VCaP (cell line): ENCODE measurements around the gene LECT2.

ENCODE experiments used
- H3K27ac ChIP-seq: fragments of 450-650 bp; 2 replicates; pipeline ENCODE4 v1.5.1; 2017
- TF ChIP-seq, protein P1 (sequence below): fragments of 450-650 bp; conservative IDR thresholded peaks from 2 replicates; pipeline ENCODE4 v1.5.1; 2017; ENCODE audit warnings: mild to moderate bottlenecking, moderate library complexity

Gene LECT2

DNA sequence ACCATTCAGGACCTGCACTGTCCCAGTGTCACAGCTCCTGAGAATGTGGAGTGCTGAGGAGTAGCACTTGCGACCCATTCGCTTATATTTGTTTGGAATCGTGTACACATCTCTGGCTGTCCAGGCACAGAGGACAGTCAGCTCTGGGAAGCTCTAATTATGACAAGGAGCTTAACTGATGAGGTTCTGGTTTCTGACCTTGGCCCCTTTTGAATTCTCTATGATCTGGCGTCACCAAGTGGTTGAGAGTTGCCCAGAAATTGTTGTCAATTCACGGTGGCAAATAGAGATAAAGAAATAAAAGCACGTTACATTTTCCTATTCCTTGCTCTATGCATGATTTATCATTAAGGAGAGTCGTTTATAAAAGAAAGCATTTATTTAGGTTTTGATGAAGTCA lies 34.9 kb upstream of the LECT2 start:
- TF ChIP-seq, protein P1, sequence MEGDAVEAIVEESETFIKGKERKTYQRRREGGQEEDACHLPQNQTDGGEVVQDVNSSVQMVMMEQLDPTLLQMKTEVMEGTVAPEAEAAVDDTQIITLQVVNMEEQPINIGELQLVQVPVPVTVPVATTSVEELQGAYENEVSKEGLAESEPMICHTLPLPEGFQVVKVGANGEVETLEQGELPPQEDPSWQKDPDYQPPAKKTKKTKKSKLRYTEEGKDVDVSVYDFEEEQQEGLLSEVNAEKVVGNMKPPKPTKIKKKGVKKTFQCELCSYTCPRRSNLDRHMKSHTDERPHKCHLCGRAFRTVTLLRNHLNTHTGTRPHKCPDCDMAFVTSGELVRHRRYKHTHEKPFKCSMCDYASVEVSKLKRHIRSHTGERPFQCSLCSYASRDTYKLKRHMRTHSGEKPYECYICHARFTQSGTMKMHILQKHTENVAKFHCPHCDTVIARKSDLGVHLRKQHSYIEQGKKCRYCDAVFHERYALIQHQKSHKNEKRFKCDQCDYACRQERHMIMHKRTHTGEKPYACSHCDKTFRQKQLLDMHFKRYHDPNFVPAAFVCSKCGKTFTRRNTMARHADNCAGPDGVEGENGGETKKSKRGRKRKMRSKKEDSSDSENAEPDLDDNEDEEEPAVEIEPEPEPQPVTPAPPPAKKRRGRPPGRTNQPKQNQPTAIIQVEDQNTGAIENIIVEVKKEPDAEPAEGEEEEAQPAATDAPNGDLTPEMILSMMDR, result peak; percentile 27; the same call in 1 of the 2 replicates
- H3K27ac ChIP-seq, result no peak overlapping the region

- H3K27ac ChIP-seq, result no peak overlapping the region
- TF ChIP-seq, protein P1, result no peak
Measured at GRCh38 chr5:135988546-135988945, 33.8 kb upstream of the LECT2 start.

DNA sequence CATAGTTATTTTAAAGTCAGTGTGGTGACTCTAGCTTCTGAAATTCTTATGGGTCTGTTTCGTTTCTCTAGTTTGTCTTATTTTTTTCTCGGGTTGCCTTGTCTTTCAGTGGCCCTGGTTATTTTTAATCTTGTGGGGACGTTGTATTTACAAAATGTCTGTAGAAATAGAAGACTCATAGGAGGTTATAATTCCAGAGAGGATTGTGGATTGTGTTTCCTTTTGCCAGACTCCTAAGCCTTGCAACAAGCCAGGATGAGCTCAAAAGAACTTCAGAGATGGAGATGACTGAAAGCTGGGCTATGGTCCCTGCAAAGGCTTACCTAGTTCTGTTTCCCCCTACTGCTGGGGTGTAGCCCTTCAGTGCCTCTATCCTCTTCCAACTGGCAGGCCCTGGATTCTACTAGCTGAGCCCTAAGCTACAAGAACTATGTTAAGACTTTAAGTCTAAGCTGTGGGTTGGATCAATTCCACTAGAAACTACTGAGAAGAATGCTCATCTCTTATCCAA lies 32.2 kb upstream of the LECT2 start:
- TF ChIP-seq, protein P1, result no peak
- no peak overlapping the region for H3K27ac ChIP-seq

GRCh38 chr5:135986401-135986800 lies 31.6 kb upstream of the LECT2 start:
- TF ChIP-seq, protein P1, result no peak
- no peak overlapping the region for H3K27ac ChIP-seq

DNA sequence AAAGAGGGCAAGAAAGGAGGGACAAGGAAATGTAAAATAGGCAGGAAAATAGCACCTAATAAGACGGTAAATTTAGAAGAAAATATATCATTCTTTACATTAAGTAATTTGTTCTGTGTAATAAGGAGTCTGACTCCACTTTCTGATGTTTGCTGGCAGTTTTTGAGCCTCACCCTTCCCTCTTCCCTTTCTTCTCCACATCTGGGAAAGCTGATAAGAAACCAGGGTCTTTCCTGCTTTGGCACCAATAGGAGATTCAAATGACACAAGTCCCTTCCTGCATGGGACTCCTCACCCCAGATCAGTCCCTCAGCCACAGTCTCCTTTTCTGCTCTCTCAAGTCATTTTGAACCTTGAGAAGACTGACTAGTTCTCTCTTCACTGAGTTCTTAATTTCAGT lies 31.2 kb upstream of the LECT2 start:
- TF ChIP-seq, protein P1, result no peak
- no peak overlapping the region for H3K27ac ChIP-seq

DNA sequence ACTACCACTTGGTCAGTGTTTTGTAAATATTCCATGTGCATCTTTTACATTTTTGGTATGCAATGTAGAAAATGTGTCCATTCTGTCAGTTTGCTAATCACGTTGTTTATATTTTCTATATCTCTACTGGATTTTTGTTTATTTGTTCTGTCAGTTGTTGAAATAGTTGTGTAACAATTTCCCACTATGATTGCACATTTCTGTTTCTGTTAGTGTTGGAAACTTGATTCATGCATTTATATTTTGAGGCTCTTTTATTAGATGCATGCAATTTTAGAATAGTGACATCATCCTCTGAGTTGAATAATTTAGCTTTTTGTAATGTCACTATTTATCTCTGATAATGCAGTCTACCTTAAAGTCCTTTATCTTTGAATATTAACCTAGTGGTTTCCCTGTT lies 25.8 kb upstream of the LECT2 start:
- TF ChIP-seq, protein P1, result no peak

DNA sequence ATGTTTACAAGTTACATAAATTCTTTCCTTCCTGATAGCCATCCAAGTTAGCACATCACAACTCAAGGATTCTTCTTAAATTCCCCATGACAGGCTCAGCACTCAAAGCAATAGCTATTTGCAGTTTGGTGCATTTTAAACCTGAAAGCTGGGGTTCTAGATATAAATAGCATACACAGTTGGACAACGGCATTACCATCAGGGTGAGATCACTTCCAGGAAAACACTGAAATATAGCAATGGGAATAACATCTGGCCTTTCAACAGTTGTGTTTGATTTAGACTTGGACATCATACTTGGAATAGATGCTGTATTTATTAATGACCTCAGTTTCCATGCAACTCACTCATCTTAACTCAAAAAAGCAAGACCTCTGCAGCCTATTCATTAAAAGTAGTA lies 24.7 kb upstream of the LECT2 start:
- TF ChIP-seq, protein P1, result no peak
- H3K27ac ChIP-seq, result no peak overlapping the region

More for the DNA sequence above, 25.8 kb upstream of the LECT2 start:
- no peak overlapping the region for H3K27ac ChIP-seq

DNA sequence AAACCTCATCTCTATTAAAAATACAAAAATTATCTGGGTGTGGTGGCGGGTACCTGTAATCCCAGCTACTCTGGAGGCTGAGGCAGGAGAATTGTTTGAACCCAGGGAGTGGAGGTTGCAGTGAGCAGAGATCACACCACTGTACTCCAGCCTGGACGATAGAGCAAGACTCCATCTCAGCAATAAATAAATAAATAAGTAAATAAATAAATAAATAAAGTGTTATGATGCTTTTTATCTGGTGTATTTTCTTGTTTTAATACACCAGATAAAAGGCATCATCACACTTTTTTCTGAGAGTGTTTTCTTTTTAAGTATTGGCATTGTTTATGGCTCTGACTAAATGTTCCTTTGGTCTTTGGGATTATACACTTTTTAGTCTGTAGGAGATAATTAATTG lies 24.2 kb upstream of the LECT2 start:
- no peak overlapping the region for H3K27ac ChIP-seq
- TF ChIP-seq, protein P1, result no peak
